Activated CD8-positive, alpha-beta T cell treated with anti-CD3 and anti-CD28 coated beads for 36 hours (primary cell): ENCODE measurements around the gene CLEC20A. TPM values are rescaled to one million over a fixed set of nuclear protein-coding genes. Genes with fewer than 3 reads are reported as not detected.

Experiments used
- ATAC-seq: fragments of 200-7000 bp; cut with Tn5 transposase; one replicate; pipeline ENCODE4 v1.10.0; 2021; ENCODE audit warnings: mild to moderate bottlenecking, moderate library complexity
- CTCF ChIA-PET: fragments of 350-600 bp; sonication (Branson Sonifier 250); formaldehyde crosslinking; loops from one replicate; lab custom pipeline; 2021; ENCODE audit warnings: antibody characterized with exemption; lab: Charles Lee
- POLR2A ChIA-PET: fragments of 350-600 bp; sonication (Branson Sonifier 250); formaldehyde crosslinking; loops from one replicate; lab custom pipeline; 2021; ENCODE audit warnings: antibody characterized with exemption; lab: Charles Lee
- DNase-seq: peaks from one replicate; pipeline ENCODE4 v3.0.0-alpha.2; 2020
- H3K27ac Mint-ChIP-seq: one replicate; pipeline ENCODE4 v1.8.0; 2021; ENCODE audit warnings: mild to moderate bottlenecking, mixed read lengths
- H3K27me3 Mint-ChIP-seq: one replicate; pipeline ENCODE4 v1.8.0; 2021; ENCODE audit warnings: mixed read lengths
- H3K36me3 Mint-ChIP-seq: one replicate; pipeline ENCODE4 v1.8.0; 2021; ENCODE audit warnings: low read depth, mixed read lengths
- H3K4me1 Mint-ChIP-seq: one replicate; pipeline ENCODE4 v1.8.0; 2021; ENCODE audit warnings: low read depth, mixed read lengths
- H3K4me3 Mint-ChIP-seq: one replicate; pipeline ENCODE4 v1.8.0; 2021; ENCODE audit warnings: mild to moderate bottlenecking, moderate library complexity, mixed read lengths
- H3K9me3 Mint-ChIP-seq: one replicate; pipeline ENCODE4 v1.8.0; 2021; ENCODE audit warnings: mixed read lengths
- intact Hi-C: fragments of 100-400 bp; cut with micrococcal nuclease; formaldehyde crosslinking; loops from one replicate; pipeline ENCODE4 v1.10.0; 2022
- total RNA-seq, 2 experiments: library from RNA; stranded (reverse); gene quantifications; one replicate each; pipeline ENCODE4 v1.2.3, GENCODE V29; 2021
- TF ChIP-seq, protein P1 (sequence below): fragments of 200-600 bp; IDR thresholded peaks from one replicate; pipeline ENCODE4 v1.8.0; 2022; ENCODE audit warnings: antibody characterized with exemption, mild to moderate bottlenecking

Gene CLEC20A
- total RNA-seq, 2 experiments from 2014 or later, result not detected

DNA sequence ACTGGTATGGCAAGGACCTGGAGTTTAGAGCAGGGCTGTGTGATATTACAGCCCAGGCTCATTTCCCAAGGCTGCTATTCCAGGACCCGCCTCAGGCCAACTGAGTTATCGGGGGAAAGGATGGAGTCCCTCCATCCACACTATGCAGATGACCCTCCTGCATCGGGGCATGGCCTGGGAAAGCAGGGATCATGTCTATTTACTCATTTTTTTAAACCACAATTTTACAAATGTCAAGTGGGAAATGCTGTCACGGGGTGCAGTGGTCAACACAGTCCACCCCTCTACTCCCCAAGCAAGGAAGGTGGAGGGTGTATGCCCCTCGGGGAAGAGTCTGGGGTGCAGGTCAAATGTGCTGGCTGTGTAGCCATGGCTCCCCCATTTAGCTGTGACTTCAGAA lies 6.1 kb upstream of the CLEC20A start:
- TF ChIP-seq, protein P1, sequence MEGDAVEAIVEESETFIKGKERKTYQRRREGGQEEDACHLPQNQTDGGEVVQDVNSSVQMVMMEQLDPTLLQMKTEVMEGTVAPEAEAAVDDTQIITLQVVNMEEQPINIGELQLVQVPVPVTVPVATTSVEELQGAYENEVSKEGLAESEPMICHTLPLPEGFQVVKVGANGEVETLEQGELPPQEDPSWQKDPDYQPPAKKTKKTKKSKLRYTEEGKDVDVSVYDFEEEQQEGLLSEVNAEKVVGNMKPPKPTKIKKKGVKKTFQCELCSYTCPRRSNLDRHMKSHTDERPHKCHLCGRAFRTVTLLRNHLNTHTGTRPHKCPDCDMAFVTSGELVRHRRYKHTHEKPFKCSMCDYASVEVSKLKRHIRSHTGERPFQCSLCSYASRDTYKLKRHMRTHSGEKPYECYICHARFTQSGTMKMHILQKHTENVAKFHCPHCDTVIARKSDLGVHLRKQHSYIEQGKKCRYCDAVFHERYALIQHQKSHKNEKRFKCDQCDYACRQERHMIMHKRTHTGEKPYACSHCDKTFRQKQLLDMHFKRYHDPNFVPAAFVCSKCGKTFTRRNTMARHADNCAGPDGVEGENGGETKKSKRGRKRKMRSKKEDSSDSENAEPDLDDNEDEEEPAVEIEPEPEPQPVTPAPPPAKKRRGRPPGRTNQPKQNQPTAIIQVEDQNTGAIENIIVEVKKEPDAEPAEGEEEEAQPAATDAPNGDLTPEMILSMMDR, result no peak
- Mint-ChIP-seq H3K9me3 (no peaks in the 10 kb centered on the region), H3K27ac (no peak overlapping the region), H3K4me3 (no peak overlapping the region), H3K4me1 (no peaks in the 10 kb centered on the region), H3K27me3 (no peaks in the 10 kb centered on the region), H3K36me3 (no peaks in the 10 kb centered on the region)
- DNase-seq (no peak), ATAC-seq (no peak)
- ChIA-PET CTCF (interaction anchor here (1.3 to 5.5 kb wide), 2 partner anchors 14 to 192 kb away, joined by 7 to 62 read pairs; no protein-coding TSS in a partner anchor), POLR2A (no interaction called here)
- intact Hi-C loops, result loop anchor here (5.0 kb wide), 1 partner anchor 191 kb away; no protein-coding TSS in a partner anchor

DNA sequence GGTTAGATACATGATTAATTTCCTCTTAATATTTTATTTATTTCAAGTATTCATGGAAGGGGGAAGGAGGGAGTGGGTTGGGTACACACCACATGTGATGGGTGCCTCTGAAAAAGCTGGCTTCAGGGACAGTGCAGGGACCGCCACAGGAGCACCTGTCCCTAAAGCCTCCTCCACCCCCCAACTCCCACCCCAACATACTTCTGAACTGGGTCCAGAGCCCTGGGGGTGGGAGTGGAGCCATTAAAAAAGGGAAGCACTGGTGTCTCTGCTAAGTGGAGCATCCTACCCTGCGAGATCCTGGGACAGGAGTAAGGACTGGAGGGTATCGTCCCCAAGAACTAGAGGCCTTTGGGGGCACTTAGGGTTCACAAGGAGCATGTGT lies 5.6 kb upstream of the CLEC20A start:
- no peak overlapping the region for H3K4me3 Mint-ChIP-seq
- DNase-seq (no peak), ATAC-seq (no peak)
- ChIA-PET CTCF (interaction anchor here (0.6 to 5.5 kb wide), 20 partner anchors 10 to 1082 kb away, joined by 3 to 62 read pairs (median 3); partner anchors contain the start of gene TEX35), POLR2A (no interaction called here)
- TF ChIP-seq, protein P1, result no peak
- no peaks in the 10 kb centered on the region for H3K4me1 Mint-ChIP-seq
- no peak overlapping the region for H3K27ac Mint-ChIP-seq
- intact Hi-C loops, result loop anchor here (5.0 kb wide), 1 partner anchor 190 kb away; no protein-coding TSS in a partner anchor
- no peaks in the 10 kb centered on the region for H3K27me3 Mint-ChIP-seq
- no peaks in the 10 kb centered on the region for H3K9me3 Mint-ChIP-seq
- no peaks in the 10 kb centered on the region for H3K36me3 Mint-ChIP-seq

DNA sequence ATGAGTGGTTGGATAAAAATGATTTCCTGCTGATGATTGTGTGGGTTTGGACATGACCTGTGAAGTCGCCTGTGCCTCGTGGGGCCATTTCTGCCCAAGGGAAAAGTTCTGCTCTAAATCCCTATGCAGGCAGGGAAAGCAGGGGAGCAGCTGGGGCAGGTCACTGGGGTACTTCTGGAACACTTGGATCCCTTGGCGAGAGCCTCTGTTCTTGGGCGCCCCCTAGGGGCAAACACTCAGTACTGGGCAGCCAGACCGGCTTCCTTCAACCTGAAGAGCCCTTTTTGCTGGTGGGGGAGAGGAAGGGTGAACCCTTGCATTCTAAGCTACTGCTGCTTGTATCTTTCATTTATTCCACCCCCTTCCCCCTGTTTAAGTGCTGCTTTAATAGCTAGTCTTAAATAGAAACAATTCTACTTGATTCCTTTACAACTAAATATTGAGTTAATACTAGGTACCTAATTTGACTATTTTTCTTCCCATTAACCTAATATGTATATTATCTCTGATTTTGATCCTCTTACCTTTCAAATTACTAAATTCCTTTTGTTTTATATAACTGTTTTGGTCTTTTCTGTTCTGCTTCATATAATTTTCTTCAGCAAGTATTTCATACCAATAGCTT lies 5.1 kb upstream of the CLEC20A start:
- POLR2A ChIA-PET, result no interaction called here
- H3K9me3 Mint-ChIP-seq, result no peaks in the 10 kb centered on the region
- H3K4me1 Mint-ChIP-seq, result no peaks in the 10 kb centered on the region
- intact Hi-C loops, result loop anchor here (5.0 kb wide), 1 partner anchor 190 kb away; no protein-coding TSS in a partner anchor
- H3K27me3 Mint-ChIP-seq, result no peaks in the 10 kb centered on the region
- no peak overlapping the region for H3K4me3 Mint-ChIP-seq
- H3K36me3 Mint-ChIP-seq, result no peaks in the 10 kb centered on the region
- DNase-seq (peak; percentile 71), ATAC-seq (peak; percentile 85)
- TF ChIP-seq, protein P1, result peak; percentile 64
- no peak overlapping the region for H3K27ac Mint-ChIP-seq
- CTCF ChIA-PET, result interaction anchor here (0.6 to 5.5 kb wide), 25 partner anchors 10 to 1082 kb away, joined by 3 to 62 read pairs (median 3); partner anchors contain the start of gene TEX35

DNA sequence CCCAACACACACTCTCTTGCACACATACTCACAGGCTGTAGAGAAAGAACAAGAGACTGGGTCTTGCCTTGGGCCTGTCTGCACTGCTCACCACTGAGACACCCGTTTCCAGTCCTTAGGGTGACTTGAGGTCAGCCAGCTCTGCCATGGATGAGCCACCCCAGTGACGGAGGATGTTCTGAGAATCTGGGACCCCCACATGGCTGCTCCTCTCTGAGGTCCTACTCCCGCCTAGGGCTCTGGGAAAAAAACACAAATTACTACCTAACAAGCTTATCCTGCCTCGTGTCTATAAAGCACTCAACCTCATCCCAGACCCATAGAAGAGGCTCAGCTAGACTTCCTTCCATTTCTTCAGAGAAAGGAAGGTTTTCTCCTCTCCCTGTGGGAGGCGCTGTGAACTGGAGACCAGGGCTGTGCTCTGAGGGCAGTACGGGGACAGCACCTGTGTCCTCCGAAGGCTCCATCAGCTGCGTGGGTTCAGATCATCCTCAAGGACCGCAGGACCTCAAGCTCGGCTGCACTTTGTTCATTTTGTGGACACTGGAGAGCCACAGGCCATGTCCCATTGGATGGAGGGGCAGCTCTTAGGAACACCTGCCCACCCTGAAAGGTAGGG lies 4.3 kb upstream of the CLEC20A start:
- Mint-ChIP-seq H3K27ac (no peak overlapping the region), H3K36me3 (no peaks in the 10 kb centered on the region), H3K4me1 (no peaks in the 10 kb centered on the region), H3K9me3 (no peaks in the 10 kb centered on the region), H3K4me3 (no peak overlapping the region), H3K27me3 (no peaks in the 10 kb centered on the region)
- ATAC-seq (no peak), DNase-seq (no peak)
- CTCF ChIA-PET, result interaction anchor here (0.7 to 5.5 kb wide), 24 partner anchors 9 to 502 kb away, joined by 3 to 62 read pairs (median 3); partner anchors contain the start of gene TEX35
- POLR2A ChIA-PET, result no interaction called here
- intact Hi-C loops, result loop anchor here (5.0 kb wide), 1 partner anchor 189 kb away; no protein-coding TSS in a partner anchor
- TF ChIP-seq, protein P1, result no peak
